HTR-8/SVneo (cell line): ENCODE measurements around the gene EHD4.

ENCODE experiments used
- DNase-seq: peaks from one replicate; pipeline ENCODE4 v3.0.0; 2011; ENCODE audit warnings: low spot score, mixed read lengths; ENCODE audit not compliant: insufficient read length
- FAIRE-seq: peaks from 2 replicates; lab custom pipeline; 2011; peaks lifted over from hg19 to GRCh38; lab: Jason Lieb, UNC

The EHD4 gene

GRCh38 chr15:41870689-41871081 lies 101.7 kb downstream of the EHD4 start:
- peak; percentile 71 for FAIRE-seq

GRCh38 chr15:41869770-41870688 lies 102.3 kb downstream of the EHD4 start:
- no peak for DNase-seq
- FAIRE-seq: no peak

More at GRCh38 chr15:41870689-41871081, 101.7 kb downstream of the EHD4 start:
- peak; percentile 28 for DNase-seq

- FAIRE-seq (no peak), DNase-seq (no peak)
These were observed 104.0 kb downstream of the EHD4 start for GRCh38 chr15:41868321-41868720.

GRCh38 chr15:41866872-41867579 lies 105.3 kb downstream of the EHD4 start:
- DNase-seq (no peak), FAIRE-seq (no peak)

GRCh38 chr15:41866263-41866703 lies 106.1 kb downstream of the EHD4 start:
- FAIRE-seq (no peak), DNase-seq (no peak)

- no peak for FAIRE-seq
These were observed 106.8 kb downstream of the EHD4 start for GRCh38 chr15:41865490-41866055.

GRCh38 chr15:41862515-41863116 lies 109.7 kb downstream of the EHD4 start:
- no peak for DNase-seq
- FAIRE-seq: no peak

More at GRCh38 chr15:41865490-41866055, 106.8 kb downstream of the EHD4 start:
- no peak for DNase-seq

- FAIRE-seq (no peak), DNase-seq (no peak)
These were observed 110.5 kb downstream of the EHD4 start for GRCh38 chr15:41861736-41862356.

- FAIRE-seq: no peak
- no peak for DNase-seq
These were observed 112.1 kb downstream of the EHD4 start for GRCh38 chr15:41860049-41860828.

GRCh38 chr15:41858756-41859155 lies 113.6 kb downstream of the EHD4 start:
- DNase-seq (no peak), FAIRE-seq (no peak)

- DNase-seq (no peak), FAIRE-seq (no peak)
These were observed 115.0 kb downstream of the EHD4 start for GRCh38 chr15:41857316-41857715.

- DNase-seq: no peak
- no peak for FAIRE-seq
These were observed 115.6 kb downstream of the EHD4 start for GRCh38 chr15:41856716-41857115.

- DNase-seq (no peak), FAIRE-seq (no peak)
These were observed 116.1 kb downstream of the EHD4 start for GRCh38 chr15:41856262-41856661.

GRCh38 chr15:41855261-41855961 lies 116.9 kb downstream of the EHD4 start:
- DNase-seq (no peak), FAIRE-seq (no peak)

- FAIRE-seq (no peak), DNase-seq (no peak)
These were observed 117.9 kb downstream of the EHD4 start for GRCh38 chr15:41854443-41854842.

GRCh38 chr15:41853831-41854230 lies 118.5 kb downstream of the EHD4 start:
- DNase-seq (no peak), FAIRE-seq (no peak)

- no peak for FAIRE-seq
- no peak for DNase-seq
These were observed 119.4 kb downstream of the EHD4 start for GRCh38 chr15:41852736-41853590.
